KMS-11 (cell line): ENCODE measurements around the gene WASF2.
"Not testable (repeated sequence)": the region's sequence is repeated elsewhere in the genome, so short reads cannot be mapped to it uniquely, and the experiment has no call there.

Experiments
- H2AFZ ChIP-seq: fragments of 200-600 bp; sonication (generic); 2 replicates; pipeline ENCODE4 v1.6.1; 2016; ENCODE audit warnings: antibody characterized with exemption, mixed run types, low read depth
- H3K27ac ChIP-seq: fragments of 200-600 bp; sonication (generic); 2 replicates; pipeline ENCODE4 v1.6.1; 2016; ENCODE audit warnings: mild to moderate bottlenecking, mixed run types
- H3K27me3 ChIP-seq: fragments of 200-600 bp; sonication (generic); 2 replicates; pipeline ENCODE4 v1.6.1; 2017; ENCODE audit warnings: mild to moderate bottlenecking, low read depth, mixed run types, moderate library complexity; ENCODE audit not compliant: insufficient read depth
- H3K36me3 ChIP-seq: fragments of 200-600 bp; sonication (generic); 2 replicates; pipeline ENCODE4 v1.6.1; 2017; ENCODE audit warnings: mild to moderate bottlenecking, mixed run types; ENCODE audit not compliant: insufficient read depth
- H3K4me1 ChIP-seq: fragments of 200-600 bp; sonication (generic); 2 replicates; pipeline ENCODE4 v1.6.1; 2016; ENCODE audit warnings: mild to moderate bottlenecking, low read depth, mixed run types; ENCODE audit not compliant: poor library complexity, severe bottlenecking
- H3K4me2 ChIP-seq: fragments of 200-600 bp; sonication (generic); 2 replicates; pipeline ENCODE4 v1.7.0; 2016; ENCODE audit warnings: mild to moderate bottlenecking, mixed run types
- H3K4me3 ChIP-seq: fragments of 200-600 bp; sonication (generic); IDR thresholded peaks from 2 replicates; pipeline ENCODE4 v1.6.1; 2017; ENCODE audit warnings: low read depth, low read length, mixed read lengths; ENCODE audit not compliant: insufficient read depth
- H3K79me2 ChIP-seq: fragments of 200-600 bp; sonication (generic); 2 replicates; pipeline ENCODE4 v1.6.1; 2016; ENCODE audit warnings: low read depth, mixed run types; ENCODE audit not compliant: insufficient read depth
- H3K9ac ChIP-seq: fragments of 200-600 bp; sonication (generic); 2 replicates; pipeline ENCODE4 v1.6.1; 2016; ENCODE audit warnings: mild to moderate bottlenecking, mixed run types
- H4K20me1 ChIP-seq: fragments of 200-600 bp; sonication (generic); 2 replicates; pipeline ENCODE4 v1.6.1; 2016; ENCODE audit warnings: mild to moderate bottlenecking, mixed run types; ENCODE audit not compliant: insufficient read depth
- TF ChIP-seq, protein P1 (sequence below): fragments of 200-600 bp; sonication (generic); conservative IDR thresholded peaks from 2 replicates; pipeline ENCODE4 v1.6.1; 2017; ENCODE audit warnings: low read depth, mild to moderate bottlenecking, antibody characterized with exemption, low read length, moderate library complexity, mixed read lengths

Gene WASF2

DNA sequence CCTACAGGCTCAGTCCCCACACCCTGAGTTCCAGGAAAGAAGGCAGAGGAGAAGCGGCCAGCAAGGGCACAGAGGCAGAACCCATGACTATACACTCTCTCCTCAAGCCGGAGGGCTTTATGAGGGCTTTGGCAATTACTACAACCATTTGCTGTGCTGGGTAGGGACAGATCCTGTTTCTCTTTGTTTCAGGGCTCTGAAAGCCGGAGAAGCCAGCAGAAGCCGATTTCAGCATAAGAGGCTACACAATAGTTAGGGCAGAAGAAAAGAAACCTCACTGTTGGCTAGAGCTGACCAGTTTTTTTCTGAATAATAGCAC is 83.6 kb downstream of the WASF2 start:
- Histone ChIP-seq H4K20me1 (no peaks in the 10 kb centered on the region), H3K79me2 (no peaks in the 10 kb centered on the region), H3K4me1 (no peaks in the 10 kb centered on the region), H3K27me3 (no peaks in the 10 kb centered on the region), H2AFZ (no peak overlapping the region), H3K9ac (no peak overlapping the region), H3K27ac (no peak overlapping the region), H3K4me3 (no peak overlapping the region), H3K36me3 (no peaks in the 10 kb centered on the region), H3K4me2 (no peak overlapping the region)
- TF ChIP-seq, protein P1, sequence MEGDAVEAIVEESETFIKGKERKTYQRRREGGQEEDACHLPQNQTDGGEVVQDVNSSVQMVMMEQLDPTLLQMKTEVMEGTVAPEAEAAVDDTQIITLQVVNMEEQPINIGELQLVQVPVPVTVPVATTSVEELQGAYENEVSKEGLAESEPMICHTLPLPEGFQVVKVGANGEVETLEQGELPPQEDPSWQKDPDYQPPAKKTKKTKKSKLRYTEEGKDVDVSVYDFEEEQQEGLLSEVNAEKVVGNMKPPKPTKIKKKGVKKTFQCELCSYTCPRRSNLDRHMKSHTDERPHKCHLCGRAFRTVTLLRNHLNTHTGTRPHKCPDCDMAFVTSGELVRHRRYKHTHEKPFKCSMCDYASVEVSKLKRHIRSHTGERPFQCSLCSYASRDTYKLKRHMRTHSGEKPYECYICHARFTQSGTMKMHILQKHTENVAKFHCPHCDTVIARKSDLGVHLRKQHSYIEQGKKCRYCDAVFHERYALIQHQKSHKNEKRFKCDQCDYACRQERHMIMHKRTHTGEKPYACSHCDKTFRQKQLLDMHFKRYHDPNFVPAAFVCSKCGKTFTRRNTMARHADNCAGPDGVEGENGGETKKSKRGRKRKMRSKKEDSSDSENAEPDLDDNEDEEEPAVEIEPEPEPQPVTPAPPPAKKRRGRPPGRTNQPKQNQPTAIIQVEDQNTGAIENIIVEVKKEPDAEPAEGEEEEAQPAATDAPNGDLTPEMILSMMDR = no peak

DNA sequence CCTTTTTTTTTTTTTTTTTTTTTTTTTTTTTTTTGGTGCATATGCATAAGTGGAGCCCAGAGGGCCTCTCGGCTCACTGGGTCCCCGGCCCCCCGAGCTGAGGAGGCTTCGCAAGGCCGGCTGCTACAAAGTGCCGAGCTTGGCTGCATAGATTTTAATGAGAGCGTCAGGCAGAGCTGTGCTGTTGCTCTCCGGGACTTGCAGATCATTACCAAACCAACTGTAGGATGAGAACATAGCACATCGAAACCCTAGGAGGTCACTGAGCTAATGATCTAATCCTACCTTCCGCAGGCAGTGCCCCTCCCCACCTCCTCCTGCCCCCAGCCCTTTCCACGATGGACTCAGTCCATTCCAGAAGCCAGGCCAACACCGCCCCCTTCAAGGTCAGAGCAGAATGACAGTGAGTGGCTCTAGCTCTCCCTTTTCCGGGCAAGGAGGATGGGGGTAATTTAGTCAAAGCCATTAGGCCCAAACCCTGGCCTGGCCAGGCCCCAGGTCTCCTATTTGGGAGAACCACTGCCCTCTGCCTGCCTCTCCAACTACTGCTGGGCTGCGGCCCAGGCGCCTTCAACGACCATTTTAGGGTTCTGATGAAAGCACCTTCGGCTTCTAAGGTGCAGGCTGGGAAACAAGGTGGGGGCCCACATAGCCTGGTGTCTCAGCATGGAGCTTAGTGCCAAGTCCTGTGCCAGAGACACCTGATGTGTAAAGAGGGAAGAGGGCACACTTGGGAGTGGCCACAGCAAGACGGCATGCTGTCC is 84.2 kb downstream of the WASF2 start:
- H3K79me2 ChIP-seq, H3K4me1 ChIP-seq, H3K4me3 ChIP-seq, H3K27me3 ChIP-seq, H4K20me1 ChIP-seq, H3K36me3 ChIP-seq, H3K9ac ChIP-seq, H3K27ac ChIP-seq, H3K4me2 ChIP-seq, H2AFZ ChIP-seq: not testable (repeated sequence)

GRCh38 chr1:27405074-27405473 is 84.9 kb downstream of the WASF2 start:
- H3K4me1 ChIP-seq = no peaks in the 10 kb centered on the region
- TF ChIP-seq, protein P1 = no peak
- no peaks in the 10 kb centered on the region for H3K27me3 ChIP-seq
- no peaks in the 10 kb centered on the region for H3K36me3 ChIP-seq
- no peak overlapping the region for H2AFZ ChIP-seq
- no peaks in the 10 kb centered on the region for H3K79me2 ChIP-seq
- no peak overlapping the region for H3K4me3 ChIP-seq
- no peaks in the 10 kb centered on the region for H4K20me1 ChIP-seq
- no peak overlapping the region for H3K4me2 ChIP-seq
- no peak overlapping the region for H3K27ac ChIP-seq
- no peak overlapping the region for H3K9ac ChIP-seq

GRCh38 chr1:27403931-27404330 is 86.0 kb downstream of the WASF2 start:
- Histone ChIP-seq H3K4me3 (no peak overlapping the region), H3K27me3 (no peaks in the 10 kb centered on the region), H3K27ac (no peak overlapping the region), H3K4me1 (no peaks in the 10 kb centered on the region), H3K4me2 (no peak overlapping the region), H3K79me2 (no peaks in the 10 kb centered on the region), H3K9ac (no peak overlapping the region), H3K36me3 (no peaks in the 10 kb centered on the region), H4K20me1 (no peaks in the 10 kb centered on the region), H2AFZ (no peak overlapping the region)
- TF ChIP-seq, protein P1 = no peak

DNA sequence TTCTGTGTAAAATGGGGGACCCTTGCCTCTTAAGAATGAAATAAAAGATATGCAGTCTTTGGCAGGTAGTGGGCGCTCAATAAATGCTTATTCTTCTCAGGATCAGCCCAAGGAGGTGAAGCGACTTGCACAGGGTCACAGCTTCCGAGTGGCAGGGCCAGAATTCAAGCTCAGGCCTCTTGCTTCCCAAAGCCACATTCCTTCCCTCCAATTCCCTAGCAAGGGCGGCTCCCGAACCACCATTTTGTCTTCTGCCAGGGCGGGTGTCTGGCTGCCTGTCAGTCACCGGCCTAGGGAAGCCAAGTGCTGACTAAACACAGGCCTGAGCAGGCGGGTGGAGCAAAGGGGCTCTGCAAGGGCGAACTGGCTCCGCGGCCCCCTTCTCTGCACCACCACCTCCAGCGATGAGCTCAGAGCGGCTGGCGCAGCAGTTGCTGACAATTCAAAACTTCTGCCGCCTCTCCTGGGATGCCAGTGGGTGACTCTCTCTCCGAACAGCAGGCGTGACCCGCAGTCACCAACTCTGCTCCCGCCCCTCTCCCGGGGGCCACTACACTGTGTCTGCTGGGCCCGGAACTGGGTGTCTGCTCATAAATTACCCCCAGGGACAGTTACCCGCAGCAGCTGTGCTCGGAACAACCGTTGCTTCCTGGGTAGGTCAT is 86.8 kb downstream of the WASF2 start:
- Histone ChIP-seq H3K9ac (no peak overlapping the region), H3K79me2 (no peaks in the 10 kb centered on the region), H3K27ac (no peak overlapping the region), H3K4me3 (no peak overlapping the region), H3K36me3 (no peaks in the 10 kb centered on the region), H3K27me3 (no peaks in the 10 kb centered on the region), H3K4me2 (no peak overlapping the region), H2AFZ (no peak overlapping the region), H4K20me1 (no peaks in the 10 kb centered on the region), H3K4me1 (no peaks in the 10 kb centered on the region)
- TF ChIP-seq, protein P1 = no peak
